Measurements from ENCODE around the gene RNF130. TPM values are rescaled to one million over a fixed set of nuclear protein-coding genes. Genes with fewer than 3 reads are reported as not detected.
"Not testable (repeated sequence)": the region's sequence is repeated elsewhere in the genome, so short reads cannot be mapped to it uniquely, and the experiment has no call there.

Gene RNF130
- total RNA-seq, 1 donor from 2014 or later = 118 TPM

DNA sequence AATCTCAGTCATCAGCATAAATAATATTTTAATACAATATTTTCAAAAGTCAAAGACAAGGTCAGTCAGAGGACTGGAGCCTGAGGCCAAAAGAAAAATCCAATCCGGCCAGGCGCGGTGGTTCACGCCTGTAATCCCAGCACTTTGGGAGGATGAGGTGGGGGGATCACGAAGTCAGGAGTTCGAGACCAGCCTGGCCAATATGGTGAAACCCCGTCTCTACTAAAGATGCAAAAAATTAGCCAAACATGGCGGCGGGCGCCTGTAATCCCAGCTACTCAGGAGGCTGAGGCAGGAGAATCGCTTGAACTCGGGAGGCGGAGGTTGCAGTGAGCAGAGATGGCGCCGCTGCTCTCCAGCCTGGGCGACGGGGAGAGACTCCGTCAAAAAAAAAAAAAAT is 18.1 kb upstream of the RNF130 start:
- intact Hi-C loops (cut with DNase I) = loop anchor here (10.0 kb wide), 1 partner anchor 115 kb away; no protein-coding TSS in a partner anchor
- not testable (repeated sequence) for ATAC-seq
- DNase-seq (ENCODE audit: low spot score) = peak; percentile 52

GRCh38 chr5:180088561-180088960 is 17.0 kb upstream of the RNF130 start:
- ATAC-seq = no peak
- intact Hi-C loops (cut with DNase I) = loop anchor here (10.0 kb wide), 1 partner anchor 114 kb away; no protein-coding TSS in a partner anchor
- no peak for DNase-seq (ENCODE audit: low spot score)

DNA sequence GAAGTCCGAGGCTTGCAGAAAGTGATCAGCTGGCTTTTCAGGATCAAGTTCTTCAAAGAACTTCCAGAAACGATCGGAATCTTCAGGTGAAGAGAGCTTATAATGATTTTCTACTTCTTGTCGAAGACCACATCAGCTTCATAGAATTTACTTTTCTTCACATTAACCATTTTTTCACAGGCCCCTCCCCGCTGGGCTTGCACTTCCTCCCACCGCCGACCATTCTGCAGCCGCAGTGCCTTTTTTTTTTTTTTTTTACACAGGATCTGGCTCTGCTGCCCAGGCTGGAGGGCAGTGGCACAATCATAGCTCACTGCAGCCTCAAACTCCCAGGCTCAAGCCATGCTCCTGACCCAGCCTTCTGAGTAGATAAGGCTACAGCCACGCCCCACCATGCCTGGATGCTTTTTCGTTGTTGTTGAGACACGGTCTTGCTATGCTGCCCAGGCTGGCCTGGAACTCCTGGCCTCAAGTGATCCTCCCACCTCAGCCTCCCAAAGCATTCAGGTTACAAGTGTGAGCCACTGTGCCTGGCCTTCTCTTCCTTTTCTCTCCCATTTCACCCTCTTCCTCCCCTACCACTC is 15.3 kb upstream of the RNF130 start:
- ATAC-seq (no peak), DNase-seq (ENCODE audit: low spot score) (no peak)
- intact Hi-C loops (cut with DNase I) = loop anchor here (10.0 kb wide), 1 partner anchor 112 kb away; no protein-coding TSS in a partner anchor

DNA sequence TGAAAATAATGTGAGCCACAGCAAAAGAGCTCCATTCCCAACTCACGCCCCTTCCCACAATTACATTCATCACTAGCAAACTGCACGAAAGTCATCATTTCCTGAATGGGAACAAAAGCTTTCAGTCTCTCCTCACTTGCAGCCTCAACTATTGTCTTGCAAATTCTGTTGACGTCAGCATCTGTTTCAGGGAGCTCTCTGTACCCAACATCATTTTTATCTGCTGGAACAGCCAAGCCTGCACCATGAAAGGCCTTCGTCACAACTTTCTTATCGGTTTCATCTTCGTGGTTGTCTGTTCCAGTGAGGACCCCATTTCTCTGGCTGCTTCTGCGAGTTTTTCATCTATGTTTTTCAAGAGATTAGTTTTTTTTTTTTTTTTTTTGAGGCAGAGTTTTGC is 14.3 kb upstream of the RNF130 start:
- intact Hi-C loops (cut with DNase I) = loop anchor here (10.0 kb wide), 1 partner anchor 111 kb away; no protein-coding TSS in a partner anchor
- DNase-seq (ENCODE audit: low spot score) (no peak), ATAC-seq (no peak)

DNA sequence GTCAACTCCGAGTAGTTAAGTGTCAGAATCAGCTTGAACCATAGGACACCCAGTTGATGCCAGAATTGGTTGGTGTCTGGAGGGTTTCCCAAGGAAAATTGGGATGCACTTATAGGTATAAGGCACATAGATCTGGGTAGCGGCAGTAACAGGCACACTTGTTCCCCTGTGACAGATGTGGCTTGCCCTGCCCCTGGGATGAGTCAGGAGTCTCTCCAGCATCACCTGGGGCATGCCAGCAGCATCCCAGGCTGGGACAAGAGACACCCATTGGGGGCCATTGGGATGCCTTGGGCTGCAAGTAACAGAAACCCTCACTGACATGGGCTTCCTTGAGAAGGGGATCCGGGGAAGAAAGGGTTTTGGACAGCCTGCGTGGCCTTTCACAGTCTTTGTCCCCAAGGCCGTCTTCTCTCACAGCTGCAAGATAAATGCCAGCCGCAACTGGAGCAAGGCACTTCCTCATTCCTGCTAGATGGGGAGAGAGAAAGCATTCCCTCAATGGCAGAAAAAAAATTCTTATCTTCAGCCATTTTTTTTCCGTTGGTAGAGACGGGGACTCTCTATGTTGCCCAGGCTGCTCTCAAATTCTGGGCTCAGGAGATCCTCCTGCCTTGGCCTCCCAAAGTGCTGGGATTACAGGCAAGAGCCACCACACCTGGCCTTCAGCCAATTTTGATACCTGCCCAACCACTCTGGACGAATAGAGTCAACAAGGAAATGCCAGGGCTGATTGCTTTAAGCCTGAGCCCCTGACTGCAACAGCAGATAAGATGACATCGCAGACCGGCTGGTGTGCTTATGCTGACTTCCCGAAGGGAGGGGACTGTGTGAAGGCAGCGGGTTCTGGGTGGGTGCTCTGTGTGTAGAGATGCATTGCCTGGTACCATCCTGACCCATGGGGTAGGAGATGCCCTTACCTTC is 13.3 kb upstream of the RNF130 start:
- DNase-seq (ENCODE audit: low spot score) (no peak), ATAC-seq (no peak)
- intact Hi-C loops (cut with DNase I) = loop anchor here (10.0 kb wide), 1 partner anchor 110 kb away; no protein-coding TSS in a partner anchor

GRCh38 chr5:180083529-180084060 is 12.0 kb upstream of the RNF130 start:
- DNase-seq (ENCODE audit: low spot score) = no peak
- intact Hi-C loops (cut with DNase I) = loop anchor here (10.0 kb wide), 1 partner anchor 109 kb away; no protein-coding TSS in a partner anchor
- no peak for ATAC-seq

DNA sequence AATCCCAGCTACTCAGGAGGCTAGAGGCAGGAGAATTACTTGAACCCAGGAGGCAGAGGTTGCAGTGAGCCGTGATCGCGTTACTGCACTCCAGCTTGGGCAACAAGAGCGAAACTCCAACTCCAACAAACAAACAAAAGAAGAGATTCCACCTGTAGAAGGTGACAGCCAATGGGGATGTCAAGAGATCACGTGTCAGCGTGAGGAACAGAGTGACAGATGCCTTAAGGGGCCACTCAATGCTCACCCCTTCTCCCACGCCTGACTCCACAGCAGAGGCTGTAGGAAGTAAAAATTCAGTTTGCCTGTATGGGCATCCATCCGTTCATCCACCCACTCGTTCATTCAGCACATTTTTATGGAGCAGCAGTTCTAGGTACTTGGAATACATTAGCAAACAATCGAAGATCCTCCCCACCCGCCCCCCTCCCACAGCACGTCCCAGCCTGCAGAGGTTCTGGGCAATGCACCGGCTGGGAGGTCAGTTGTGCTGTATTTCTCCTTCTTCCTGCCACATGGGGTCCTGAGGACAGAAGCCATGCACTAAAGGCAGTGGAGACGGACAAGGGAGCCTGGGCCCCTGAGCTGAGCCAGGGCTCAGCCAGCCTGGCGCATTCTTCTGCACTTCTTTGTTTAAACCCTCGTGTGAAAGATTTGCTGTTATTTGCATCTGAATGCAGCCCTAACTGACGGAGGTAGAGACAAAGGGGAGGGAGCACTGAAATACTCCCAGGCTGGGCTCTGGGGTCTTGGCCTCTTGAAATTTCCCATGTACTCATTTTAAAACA is 11.3 kb upstream of the RNF130 start:
- ATAC-seq (no peak), DNase-seq (ENCODE audit: low spot score) (no peak)
- intact Hi-C loops (cut with DNase I) = loop anchor here (10.0 kb wide), 1 partner anchor 108 kb away; no protein-coding TSS in a partner anchor

GRCh38 chr5:180081481-180081880 is 9.9 kb upstream of the RNF130 start:
- ATAC-seq (no peak), DNase-seq (ENCODE audit: low spot score) (no peak)
- intact Hi-C loops (cut with DNase I) = loop anchor here (10.0 kb wide), 1 partner anchor 107 kb away; no protein-coding TSS in a partner anchor

DNA sequence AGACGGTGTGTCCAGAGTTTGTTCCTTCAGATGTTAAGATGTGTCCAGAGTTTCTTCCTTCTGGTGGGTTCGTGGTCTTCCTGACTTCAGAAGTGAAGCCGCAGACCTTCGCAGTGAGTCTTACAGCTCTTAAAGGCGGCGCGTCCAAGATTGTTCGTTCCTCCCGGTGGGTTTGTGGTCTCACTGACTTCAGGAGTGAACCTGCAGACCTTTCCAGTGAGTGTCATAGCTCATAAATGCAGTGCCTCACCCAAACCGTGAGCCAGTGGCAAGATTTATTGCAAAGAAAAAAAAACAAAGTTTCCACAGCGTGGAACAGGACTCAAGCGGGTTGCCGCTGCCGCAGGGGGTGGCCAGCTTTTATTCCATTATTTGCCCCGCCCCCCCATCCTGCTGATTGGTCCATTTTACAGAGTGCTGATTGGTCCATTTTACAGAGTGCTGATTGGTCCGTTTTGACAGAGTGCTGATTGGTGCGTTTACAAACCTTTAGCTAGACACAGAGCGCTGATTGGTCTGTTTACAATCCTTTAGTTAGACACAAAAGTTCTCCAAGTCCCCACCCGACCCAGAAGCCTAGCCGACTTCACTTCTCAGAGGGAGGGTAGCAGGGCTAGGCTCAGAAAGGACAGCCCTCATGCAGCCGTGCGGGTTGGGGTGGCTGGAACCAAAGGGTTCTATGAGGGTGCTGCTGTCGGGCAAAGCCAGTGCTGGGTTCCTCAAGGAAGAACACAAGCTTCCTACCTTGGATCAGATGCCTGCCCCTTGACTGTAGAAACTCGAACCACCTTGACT is 9.1 kb upstream of the RNF130 start:
- ATAC-seq (no peak), DNase-seq (ENCODE audit: low spot score) (no peak)
- intact Hi-C loops (cut with DNase I) = loop anchor here (10.0 kb wide), 1 partner anchor 106 kb away; no protein-coding TSS in a partner anchor

GRCh38 chr5:180079702-180080466 is 8.3 kb upstream of the RNF130 start:
- no peak for DNase-seq (ENCODE audit: low spot score)
- intact Hi-C loops (cut with DNase I) = loop anchor here (10.0 kb wide), 1 partner anchor 105 kb away; no protein-coding TSS in a partner anchor
- ATAC-seq = no peak

GRCh38 chr5:180078348-180078747 is 6.8 kb upstream of the RNF130 start:
- intact Hi-C loops (cut with DNase I) = no loop called here

DNA sequence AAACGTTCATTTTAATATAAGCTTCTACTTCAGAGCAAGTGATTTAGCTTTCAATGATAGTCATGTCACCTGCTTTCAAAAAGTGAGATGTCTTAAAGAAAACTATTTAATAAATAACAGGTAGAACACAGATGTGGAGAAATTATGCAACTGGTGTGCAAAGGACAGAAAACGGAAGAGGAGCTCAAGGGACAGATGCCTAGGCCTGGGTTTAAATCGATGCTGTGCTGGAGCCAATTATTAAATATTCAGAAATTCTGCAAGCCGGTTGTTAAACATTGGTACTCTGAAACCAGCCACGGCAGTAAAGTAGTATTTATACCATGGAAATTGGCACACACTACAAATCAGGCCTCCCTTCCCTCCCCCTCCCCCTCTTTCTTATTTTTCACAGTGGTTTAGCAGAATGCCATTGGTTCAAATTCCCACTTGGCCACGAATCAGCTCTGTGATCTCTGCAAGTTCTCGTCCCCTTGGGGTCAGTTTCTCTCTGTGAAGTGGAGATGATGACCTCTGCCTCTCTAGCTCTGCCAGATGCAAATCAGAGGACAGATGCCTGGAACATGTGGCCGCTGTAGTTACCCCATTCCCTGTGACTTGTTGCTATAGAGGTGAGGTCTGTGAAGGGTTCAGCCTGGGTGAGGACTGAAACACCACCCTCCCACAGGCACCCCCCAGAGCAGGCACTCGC is 6.2 kb upstream of the RNF130 start:
- intact Hi-C loops (cut with DNase I) = no loop called here
- ATAC-seq (no peak), DNase-seq (ENCODE audit: low spot score) (no peak)

More at GRCh38 chr5:180078348-180078747, 6.8 kb upstream of the RNF130 start:
- ATAC-seq (no peak), DNase-seq (ENCODE audit: low spot score) (no peak)

- ATAC-seq (no peak), DNase-seq (ENCODE audit: low spot score) (no peak)
- intact Hi-C loops (cut with DNase I) = no loop called here
Measured at GRCh38 chr5:180075703-180076102, 4.1 kb upstream of the RNF130 start.

DNA sequence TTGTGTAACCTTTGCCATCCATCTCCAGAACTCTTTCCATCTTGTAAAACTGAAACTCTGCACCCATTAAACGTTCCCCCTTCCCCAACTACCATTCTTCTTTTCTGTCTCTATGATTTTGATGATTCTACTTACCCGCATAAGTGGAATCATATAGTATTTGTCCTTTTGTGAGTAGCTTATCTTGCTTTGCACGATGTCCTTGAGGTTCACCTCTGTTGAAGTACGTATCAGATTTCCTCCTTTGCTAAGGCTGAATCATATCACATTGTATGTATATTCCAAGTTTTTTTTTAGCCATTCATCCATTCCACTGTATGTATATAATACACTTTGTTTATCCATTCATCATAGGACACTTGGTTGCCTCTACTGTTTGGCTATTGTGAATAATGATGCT is 2.9 kb upstream of the RNF130 start:
- ATAC-seq (no peak), DNase-seq (ENCODE audit: low spot score) (no peak)
- intact Hi-C loops (cut with DNase I) = no loop called here

DNA sequence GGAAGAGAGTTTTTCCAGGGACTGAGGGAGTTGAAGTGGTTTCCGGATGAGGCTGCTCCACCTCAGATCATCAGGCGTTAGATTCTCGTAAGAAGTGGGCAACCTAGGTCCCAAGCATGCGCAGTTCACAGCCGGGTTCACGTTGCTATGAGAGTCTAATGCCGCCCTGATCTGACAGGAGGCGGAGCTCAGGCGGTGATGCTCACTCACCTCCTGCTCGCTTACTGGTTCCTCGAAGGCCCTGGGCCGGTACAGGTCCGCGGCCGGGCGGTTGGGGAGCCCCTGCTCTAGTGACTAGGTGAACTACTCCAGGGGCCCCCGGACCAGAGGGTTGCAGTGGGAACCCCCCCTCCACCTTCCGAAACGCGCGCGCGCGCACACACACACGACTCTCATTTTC is 997 bp upstream of the RNF130 start:
- ATAC-seq = peak; percentile 2

GRCh38 chr5:180072256-180072548 is 643 bp upstream of the RNF130 start:
- peak; percentile 2 for ATAC-seq
- intact Hi-C loops (cut with DNase I) = no loop called here
- DNase-seq (ENCODE audit: low spot score) = no peak

More for the DNA sequence above, 997 bp upstream of the RNF130 start:
- intact Hi-C loops (cut with DNase I) = no loop called here
- DNase-seq (ENCODE audit: low spot score) = peak; percentile 68

Measured in sciatic nerve (tissue), 2 donors.